TTC549 (cell line): ENCODE measurements around the gene PGBD2.
"Not testable (repeated sequence)": the region's sequence is repeated elsewhere in the genome, so short reads cannot be mapped to it uniquely, and the experiment has no call there.

ENCODE experiments used
- FAIRE-seq: peaks from 2 replicates; lab custom pipeline; 2012; peaks lifted over from hg19 to GRCh38; lab: Jason Lieb, UNC

PGBD2 gene, protein sequence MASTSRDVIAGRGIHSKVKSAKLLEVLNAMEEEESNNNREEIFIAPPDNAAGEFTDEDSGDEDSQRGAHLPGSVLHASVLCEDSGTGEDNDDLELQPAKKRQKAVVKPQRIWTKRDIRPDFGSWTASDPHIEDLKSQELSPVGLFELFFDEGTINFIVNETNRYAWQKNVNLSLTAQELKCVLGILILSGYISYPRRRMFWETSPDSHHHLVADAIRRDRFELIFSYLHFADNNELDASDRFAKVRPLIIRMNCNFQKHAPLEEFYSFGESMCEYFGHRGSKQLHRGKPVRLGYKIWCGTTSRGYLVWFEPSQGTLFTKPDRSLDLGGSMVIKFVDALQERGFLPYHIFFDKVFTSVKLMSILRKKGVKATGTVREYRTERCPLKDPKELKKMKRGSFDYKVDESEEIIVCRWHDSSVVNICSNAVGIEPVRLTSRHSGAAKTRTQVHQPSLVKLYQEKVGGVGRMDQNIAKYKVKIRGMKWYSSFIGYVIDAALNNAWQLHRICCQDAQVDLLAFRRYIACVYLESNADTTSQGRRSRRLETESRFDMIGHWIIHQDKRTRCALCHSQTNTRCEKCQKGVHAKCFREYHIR

GRCh38 chr1:248906009-248906752 lies at the start of gene PGBD2:
Gene PGBD2, plus strand, starts transcription at chr1:248906235. Its CDS starts 7,628 bp downstream, at chr1:248913863.
- FAIRE-seq: no peak

- FAIRE-seq: no peak
Measured at GRCh38 chr1:248857201-248857600, 48.8 kb upstream of the PGBD2 start.

DNA sequence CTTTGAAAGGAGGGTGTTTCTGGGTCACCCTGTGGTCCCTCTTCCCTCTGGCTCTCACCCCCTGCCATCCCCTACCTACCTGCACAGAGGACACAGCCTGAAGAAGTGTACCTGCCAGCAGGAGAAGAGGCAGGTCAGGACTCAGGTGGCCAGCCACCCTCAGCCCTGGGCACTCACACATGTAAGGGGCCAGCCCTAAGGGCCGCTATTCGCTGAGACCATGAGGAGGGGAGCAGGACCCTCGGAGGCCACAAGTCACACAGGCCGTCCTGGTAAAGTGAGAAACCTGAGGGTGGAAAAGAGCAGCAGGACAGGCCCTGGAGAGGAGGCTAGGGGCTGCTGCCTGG lies 48.3 kb upstream of the PGBD2 start:
- no peak for FAIRE-seq

GRCh38 chr1:248858096-248858890 lies 47.7 kb upstream of the PGBD2 start:
- FAIRE-seq: no peak

DNA sequence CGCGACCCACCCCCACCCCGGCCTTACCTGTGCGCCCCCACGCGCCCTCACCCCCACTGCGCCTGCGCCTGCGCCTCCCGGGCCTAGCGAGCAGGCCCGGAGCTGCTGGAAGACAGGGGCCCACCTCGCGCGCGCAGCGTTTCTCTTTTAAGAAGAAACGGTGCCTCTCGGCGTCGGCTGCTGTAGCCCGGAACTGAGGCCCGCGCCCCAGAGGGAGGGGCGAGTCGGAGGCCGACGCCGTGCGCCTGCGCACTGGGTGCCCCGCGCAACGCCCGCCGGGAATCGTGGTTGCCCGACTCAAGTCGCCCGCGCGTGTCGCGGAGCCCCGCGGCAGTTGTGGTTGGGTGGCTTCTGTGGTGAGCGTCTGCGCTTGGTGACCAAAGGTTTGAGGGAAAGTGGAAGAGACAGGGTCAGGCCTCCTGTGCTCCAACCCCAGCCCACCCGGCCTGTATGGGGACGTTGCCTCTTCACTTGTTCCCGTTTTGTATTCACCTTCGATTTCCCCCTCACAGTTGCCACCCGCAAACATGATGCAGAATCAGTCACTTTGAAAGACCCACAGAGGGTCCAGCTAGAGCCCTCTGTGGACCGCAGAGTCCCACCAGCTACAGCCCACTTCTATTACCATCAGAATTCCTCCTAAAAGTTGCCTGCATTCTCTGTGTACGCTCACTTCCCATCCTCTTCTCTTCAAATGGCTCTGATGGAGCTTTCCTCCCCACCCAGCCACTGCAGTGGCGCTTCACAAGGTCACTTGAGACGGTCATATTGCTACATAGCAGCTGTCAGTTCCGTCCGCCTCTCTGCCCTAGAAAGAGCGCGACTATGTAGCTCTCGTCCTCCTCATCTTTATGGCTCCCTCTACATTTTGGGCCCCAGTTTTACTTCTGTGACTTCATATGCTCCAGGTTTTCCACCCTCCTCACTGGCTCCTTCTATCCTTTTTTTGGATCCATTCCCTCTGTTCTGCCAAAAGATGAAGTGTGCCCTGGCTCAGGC lies 46.8 kb upstream of the PGBD2 start, which contains the start of gene ZNF692:
ZNF692 (minus strand) TSS at position 195 of the 999 bp plus-strand sequence. CDS start 776 bp downstream, outside the sequence.
- no peak for FAIRE-seq

DNA sequence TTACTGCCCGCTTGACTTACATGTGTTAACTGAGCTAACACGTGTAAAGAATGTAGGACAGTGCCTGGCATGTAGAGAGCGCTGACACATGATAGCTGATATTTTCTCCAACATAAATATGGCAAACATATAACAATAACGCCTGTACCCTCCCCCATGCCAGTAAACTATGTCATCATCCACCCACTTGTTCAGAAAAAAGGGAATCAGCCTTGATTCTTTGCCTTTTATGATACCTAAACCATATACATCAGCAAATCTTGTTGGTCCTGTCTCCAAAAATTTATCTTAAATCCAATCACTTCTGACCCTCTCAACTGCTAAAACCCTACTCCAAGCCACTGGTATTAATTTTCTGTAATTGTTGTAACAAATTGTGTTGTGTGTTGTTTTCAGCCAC lies 46.0 kb upstream of the PGBD2 start:
- no peak for FAIRE-seq

GRCh38 chr1:248861616-248862015 lies 44.4 kb upstream of the PGBD2 start:
- no peak for FAIRE-seq

DNA sequence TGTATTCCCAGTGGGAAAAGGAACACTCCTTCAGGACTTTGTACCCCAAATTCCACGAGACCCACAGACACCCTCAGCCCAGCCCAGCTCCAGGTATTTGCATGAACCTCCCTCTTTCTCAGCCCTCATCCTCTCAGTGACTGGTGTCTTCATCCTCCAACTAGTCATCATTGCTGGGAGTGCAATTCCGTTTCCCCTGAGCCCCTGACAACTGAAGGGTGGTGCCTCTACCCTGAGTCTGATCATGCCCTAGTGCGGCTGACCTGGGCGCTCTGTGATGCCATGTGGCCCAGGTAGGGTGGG lies 43.4 kb upstream of the PGBD2 start:
- FAIRE-seq: no peak

GRCh38 chr1:248862998-248863881 lies 42.8 kb upstream of the PGBD2 start:
- no peak for FAIRE-seq

DNA sequence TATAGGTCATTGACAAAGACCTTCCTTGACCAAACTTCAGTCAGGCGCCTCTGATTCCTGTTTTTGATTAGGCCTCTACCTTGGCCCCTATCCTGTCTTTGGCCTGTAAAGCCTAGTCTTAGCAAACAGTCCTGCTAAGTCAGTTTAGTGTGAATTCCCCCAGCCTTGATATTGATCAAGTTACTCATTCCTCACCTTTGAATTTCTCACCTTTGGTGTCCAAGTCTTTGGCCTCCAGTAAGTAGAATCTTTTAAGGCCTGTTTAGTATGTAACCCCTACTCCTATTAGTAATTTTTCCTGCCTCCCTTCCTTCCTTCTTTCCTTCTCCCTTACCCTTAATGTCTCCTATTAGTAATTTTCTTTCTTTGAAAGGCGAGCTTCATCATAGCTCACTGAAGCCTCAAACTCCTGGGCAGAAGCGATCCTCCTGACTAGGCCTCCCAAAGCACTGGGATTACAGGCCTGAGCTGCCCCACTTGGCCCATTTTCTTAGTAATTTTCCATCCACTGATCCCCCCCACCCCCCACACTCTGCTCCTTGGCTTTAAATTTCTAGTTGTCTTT lies 34.1 kb upstream of the PGBD2 start:
- FAIRE-seq: no peak

DNA sequence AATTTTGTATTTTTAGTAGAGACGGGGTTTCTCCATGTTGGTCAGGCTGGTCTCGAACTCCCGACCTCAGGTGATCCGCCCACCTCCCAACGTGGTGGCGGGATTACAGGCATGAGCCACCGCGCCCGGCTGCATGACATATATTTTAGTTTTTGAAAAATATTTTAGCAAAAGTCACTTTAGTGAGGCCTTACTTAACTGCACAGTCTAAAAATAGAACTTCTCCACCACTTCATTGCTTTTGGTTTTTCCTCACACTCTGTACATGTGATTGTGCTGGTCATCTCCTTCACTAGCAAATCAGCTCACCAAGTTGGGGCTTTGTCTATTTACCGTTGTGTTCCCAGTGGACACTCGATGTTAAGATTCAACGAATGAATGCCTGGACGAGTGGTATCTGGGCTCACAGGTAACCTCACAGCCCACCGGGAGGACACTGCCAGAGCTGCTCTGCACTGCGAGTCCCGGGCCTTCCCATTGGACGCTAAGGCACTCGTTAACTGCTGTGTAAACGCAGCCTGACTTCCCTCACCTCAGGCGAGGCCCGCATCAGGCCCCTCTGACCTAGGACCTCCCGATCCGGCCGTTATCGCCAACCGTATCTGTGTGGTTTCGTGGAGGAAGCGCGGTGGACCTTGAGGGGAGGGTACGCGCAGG lies 33.2 kb upstream of the PGBD2 start:
- peak; percentile 13 for FAIRE-seq

GRCh38 chr1:248873409-248873992 lies 32.5 kb upstream of the PGBD2 start:
- FAIRE-seq: no peak

DNA sequence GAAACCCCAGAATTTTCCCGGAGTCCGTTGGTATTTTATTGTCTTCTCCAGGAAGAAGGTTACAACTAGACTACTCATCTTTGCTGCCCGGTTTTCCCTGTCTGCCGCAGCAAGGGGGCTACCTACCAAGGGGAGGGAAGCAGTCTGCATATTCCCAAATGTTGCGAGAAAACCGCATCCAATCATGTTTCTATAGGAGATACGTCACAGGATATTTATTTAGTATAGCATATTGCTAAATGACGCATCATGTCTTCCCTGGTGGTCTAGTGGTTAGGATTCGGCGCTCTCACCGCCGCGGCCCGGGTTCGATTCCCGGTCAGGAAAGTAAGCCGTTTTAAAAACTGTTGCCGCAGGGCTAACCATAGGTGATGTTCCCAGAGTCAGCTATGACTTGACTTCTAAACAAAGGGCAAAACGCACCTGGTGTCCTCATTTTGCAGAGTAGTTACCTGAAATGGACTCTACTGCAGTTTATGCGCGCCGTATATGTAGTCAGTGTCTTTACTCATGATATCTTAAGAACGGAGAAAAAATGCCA lies 32.0 kb upstream of the PGBD2 start:
- peak; percentile 95 for FAIRE-seq

- FAIRE-seq: peak; percentile 11
Measured at GRCh38 chr1:248881261-248881660, 24.8 kb upstream of the PGBD2 start.

- not testable (repeated sequence) for FAIRE-seq
Measured at GRCh38 chr1:248882427-248882826, 23.6 kb upstream of the PGBD2 start.

DNA sequence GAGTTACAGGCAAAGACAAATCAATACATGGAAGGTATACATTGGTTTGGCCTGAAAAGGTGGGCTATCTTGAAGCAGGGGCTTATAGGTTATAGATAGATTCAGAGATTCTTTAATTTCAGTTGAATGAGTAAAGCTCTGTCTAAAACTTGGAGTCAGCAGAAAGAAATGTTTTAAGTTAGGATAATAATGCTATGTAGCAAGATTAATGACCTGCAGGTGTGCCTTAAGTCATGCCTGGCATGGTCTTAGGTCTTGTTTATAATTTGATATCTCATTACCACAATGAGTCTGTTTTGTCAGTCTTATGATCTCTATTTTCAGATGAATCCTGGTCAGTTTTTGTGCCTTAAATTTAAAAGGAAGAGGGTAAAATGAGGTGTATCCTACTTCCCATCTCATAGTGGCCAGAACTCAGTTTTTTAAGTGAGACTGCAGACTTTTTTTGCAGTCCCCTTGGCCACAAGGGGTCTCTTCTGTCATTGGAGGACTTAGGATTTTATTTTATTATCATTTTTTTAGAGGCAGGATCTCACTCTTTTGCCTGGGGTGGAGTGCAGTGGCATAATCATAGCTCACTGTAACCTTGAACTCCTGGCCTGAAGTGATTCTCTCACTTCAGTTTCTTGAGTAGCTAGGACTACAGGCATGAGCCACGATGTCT lies 21.3 kb upstream of the PGBD2 start:
- FAIRE-seq: no peak

DNA sequence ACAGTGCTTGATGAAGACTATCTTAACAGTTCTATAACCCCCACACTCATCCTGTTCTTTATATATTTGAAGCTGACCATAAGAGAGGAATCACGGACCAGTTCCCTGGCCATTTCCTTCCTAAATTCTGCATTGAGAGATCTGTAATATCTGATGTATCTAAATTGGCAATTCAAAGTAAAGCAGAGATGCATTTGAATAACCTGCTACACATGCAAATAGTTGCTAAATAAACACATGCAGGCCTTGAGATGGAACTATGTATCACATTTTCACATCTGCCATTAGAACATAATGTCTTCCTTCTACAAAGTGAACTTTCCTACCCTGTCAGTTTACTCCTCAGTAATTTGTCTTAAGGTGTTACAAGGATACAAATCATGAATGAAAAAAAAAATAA lies 20.4 kb upstream of the PGBD2 start:
- FAIRE-seq: no peak
